Measurements from ENCODE around the gene COX10. TPM values are rescaled to one million over a fixed set of nuclear protein-coding genes. Genes with fewer than 3 reads are reported as not detected.
A peak's percentile ranks its signal among the peaks of the same experiment; 100 is the strongest.

The COX10 gene
- total and polyA plus RNA-seq, 5 donors: 17.9 to 40.2 (median 33.5) TPM

- Histone ChIP-seq H3K4me3 (ENCODE audit: low read length) (no peak overlapping the region), H3K27ac (ENCODE audit: low read length) (no peak overlapping the region), H3K27me3 (ENCODE audit: control insufficient read depth, insufficient read depth) (no peaks in the 10 kb centered on the region), H3K4me1 (ENCODE audit: control insufficient read depth, insufficient read depth, low read length) (peaks cover 7% of the 10 kb centered on the region), H3K9me3 (ENCODE audit: control insufficient read depth, low read length) (no peaks in the 10 kb centered on the region)
- intact Hi-C loops (cut with DNase I): no loop called here
- ATAC-seq: peak in 1 of 2 donors; percentile 25
- 86% methylated on average over 4 of the region's 4 CpGs for WGBS
- DNase-seq: peak in 2 of 3 donors; percentile 35 to 71
These were observed 128.3 kb downstream of the COX10 start for GRCh38 chr17:14197586-14197985.

- Histone ChIP-seq H3K27me3 (ENCODE audit: control insufficient read depth, insufficient read depth) (no peaks in the 10 kb centered on the region), H3K4me3 (ENCODE audit: low read length) (no peak overlapping the region), H3K4me1 (ENCODE audit: control insufficient read depth, insufficient read depth, low read length) (peaks cover 7% of the 10 kb centered on the region), H3K27ac (ENCODE audit: low read length) (no peak overlapping the region), H3K9me3 (ENCODE audit: control insufficient read depth, low read length) (no peaks in the 10 kb centered on the region)
- 35% methylated on average over 6 of the region's 6 CpGs for WGBS
- intact Hi-C loops (cut with DNase I): no loop called here
- ATAC-seq: peak; percentile 58 to 83
- DNase-seq: peak; percentile 18 to 68 (median 53)
These were observed 128.7 kb downstream of the COX10 start for GRCh38 chr17:14198013-14198412.

- DNase-seq: no peak
- intact Hi-C loops (cut with DNase I): no loop called here
- Histone ChIP-seq H3K4me1 (ENCODE audit: control insufficient read depth, insufficient read depth, low read length) (peaks cover 7% of the 10 kb centered on the region), H3K4me3 (ENCODE audit: low read length) (no peak overlapping the region), H3K27ac (ENCODE audit: low read length) (no peak overlapping the region), H3K9me3 (ENCODE audit: control insufficient read depth, low read length) (no peaks in the 10 kb centered on the region), H3K27me3 (ENCODE audit: control insufficient read depth, insufficient read depth) (no peaks in the 10 kb centered on the region)
- WGBS: 96% methylated on average over 4 of the region's 4 CpGs
- no peak for ATAC-seq
These were observed 129.3 kb downstream of the COX10 start for GRCh38 chr17:14198575-14198974.

- 96% methylated on average over 5 of the region's 5 CpGs for WGBS
These were observed 130.3 kb downstream of the COX10 start for GRCh38 chr17:14199601-14200000.

GRCh38 chr17:14200354-14200753, 131.1 kb downstream of the COX10 start:
- H3K9me3 ChIP-seq (ENCODE audit: control insufficient read depth, low read length): no peaks in the 10 kb centered on the region
- intact Hi-C loops (cut with DNase I): no loop called here
- H3K27me3 ChIP-seq (ENCODE audit: control insufficient read depth, insufficient read depth): no peaks in the 10 kb centered on the region
- no peak overlapping the region for H3K4me3 ChIP-seq (ENCODE audit: low read length)
- ATAC-seq (no peak), DNase-seq (no peak)
- H3K27ac ChIP-seq (ENCODE audit: low read length): no peak overlapping the region
- 94% methylated on average over 4 of the region's 4 CpGs for WGBS
- peaks cover 7% of the 10 kb centered on the region for H3K4me1 ChIP-seq (ENCODE audit: control insufficient read depth, insufficient read depth, low read length)

More at GRCh38 chr17:14199601-14200000, 130.3 kb downstream of the COX10 start:
- Histone ChIP-seq H3K27me3 (ENCODE audit: control insufficient read depth, insufficient read depth) (no peaks in the 10 kb centered on the region), H3K9me3 (ENCODE audit: control insufficient read depth, low read length) (no peaks in the 10 kb centered on the region), H3K27ac (ENCODE audit: low read length) (no peak overlapping the region), H3K4me1 (ENCODE audit: control insufficient read depth, insufficient read depth, low read length) (peaks cover 7% of the 10 kb centered on the region), H3K4me3 (ENCODE audit: low read length) (no peak overlapping the region)
- ATAC-seq (no peak), DNase-seq (no peak)
- intact Hi-C loops (cut with DNase I): no loop called here

- DNase-seq: peak; percentile 21 to 62 (median 41)
- ATAC-seq: no peak
- no peak overlapping the region for H3K4me3 ChIP-seq (ENCODE audit: low read length)
- no peak overlapping the region for H3K27ac ChIP-seq (ENCODE audit: low read length)
- H3K27me3 ChIP-seq (ENCODE audit: control insufficient read depth, insufficient read depth): no peaks in the 10 kb centered on the region
- peaks cover 7% of the 10 kb centered on the region for H3K4me1 ChIP-seq (ENCODE audit: control insufficient read depth, insufficient read depth, low read length)
- WGBS: 44% methylated on average over 10 of the region's 10 CpGs
- intact Hi-C loops (cut with DNase I): no loop called here
- H3K9me3 ChIP-seq (ENCODE audit: control insufficient read depth, low read length): no peaks in the 10 kb centered on the region
These were observed 132.0 kb downstream of the COX10 start for GRCh38 chr17:14201021-14201987.

GRCh38 chr17:14201988-14202380, 132.7 kb downstream of the COX10 start:
- Histone ChIP-seq H3K4me3 (ENCODE audit: low read length) (no peak overlapping the region), H3K27ac (ENCODE audit: low read length) (no peak overlapping the region), H3K4me1 (ENCODE audit: control insufficient read depth, insufficient read depth, low read length) (peaks cover 7% of the 10 kb centered on the region), H3K27me3 (ENCODE audit: control insufficient read depth, insufficient read depth) (no peaks in the 10 kb centered on the region), H3K9me3 (ENCODE audit: control insufficient read depth, low read length) (no peaks in the 10 kb centered on the region)
- intact Hi-C loops (cut with DNase I): no loop called here
- ATAC-seq (no peak), DNase-seq (no peak)
- 95% methylated on average over 4 of the region's 4 CpGs for WGBS

GRCh38 chr17:14202388-14203166, 133.3 kb downstream of the COX10 start:
- ATAC-seq: no peak
- intact Hi-C loops (cut with DNase I): no loop called here

GRCh38 chr17:14203388-14203787, 134.1 kb downstream of the COX10 start:
- H3K27me3 ChIP-seq (ENCODE audit: control insufficient read depth, insufficient read depth): no peaks in the 10 kb centered on the region
- peaks cover 7% of the 10 kb centered on the region for H3K4me1 ChIP-seq (ENCODE audit: control insufficient read depth, insufficient read depth, low read length)
- H3K9me3 ChIP-seq (ENCODE audit: control insufficient read depth, low read length): no peaks in the 10 kb centered on the region
- H3K27ac ChIP-seq (ENCODE audit: low read length): no peak overlapping the region
- no peak for ATAC-seq
- WGBS: 83% methylated on average over 3 of the region's 3 CpGs
- no peak overlapping the region for H3K4me3 ChIP-seq (ENCODE audit: low read length)
- no peak for DNase-seq
- intact Hi-C loops (cut with DNase I): no loop called here

More at GRCh38 chr17:14202388-14203166, 133.3 kb downstream of the COX10 start:
- no peak for DNase-seq
- Histone ChIP-seq H3K4me1 (ENCODE audit: control insufficient read depth, insufficient read depth, low read length) (peaks cover 7% of the 10 kb centered on the region), H3K27me3 (ENCODE audit: control insufficient read depth, insufficient read depth) (no peaks in the 10 kb centered on the region), H3K4me3 (ENCODE audit: low read length) (no peak overlapping the region), H3K27ac (ENCODE audit: low read length) (no peak overlapping the region), H3K9me3 (ENCODE audit: control insufficient read depth, low read length) (no peaks in the 10 kb centered on the region)
- 97% methylated on average over 10 of the region's 10 CpGs for WGBS

- intact Hi-C loops (cut with DNase I): no loop called here
- DNase-seq (no peak), ATAC-seq (no peak)
- 68% methylated on average over 5 of the region's 5 CpGs for WGBS
- H3K4me3 ChIP-seq (ENCODE audit: low read length): no peak overlapping the region
- peaks cover 7% of the 10 kb centered on the region for H3K4me1 ChIP-seq (ENCODE audit: control insufficient read depth, insufficient read depth, low read length)
- no peaks in the 10 kb centered on the region for H3K9me3 ChIP-seq (ENCODE audit: control insufficient read depth, low read length)
- no peaks in the 10 kb centered on the region for H3K27me3 ChIP-seq (ENCODE audit: control insufficient read depth, insufficient read depth)
- H3K27ac ChIP-seq (ENCODE audit: low read length): no peak overlapping the region
These were observed 134.8 kb downstream of the COX10 start for GRCh38 chr17:14204084-14204483.

- DNase-seq (no peak), ATAC-seq (no peak)
- Histone ChIP-seq H3K9me3 (ENCODE audit: control insufficient read depth, low read length) (no peaks in the 10 kb centered on the region), H3K4me3 (ENCODE audit: low read length) (no peak overlapping the region), H3K4me1 (ENCODE audit: control insufficient read depth, insufficient read depth, low read length) (peaks cover 7% of the 10 kb centered on the region), H3K27ac (ENCODE audit: low read length) (no peak overlapping the region), H3K27me3 (ENCODE audit: control insufficient read depth, insufficient read depth) (no peaks in the 10 kb centered on the region)
- 93% methylated on average over 2 of the region's 2 CpGs for WGBS
- intact Hi-C loops (cut with DNase I): no loop called here
These were observed 135.2 kb downstream of the COX10 start for GRCh38 chr17:14204546-14204945.

Measured in right cardiac atrium (tissue), 5 donors.